ENCODE data around the gene DIO1. TPM values are rescaled to one million over a fixed set of nuclear protein-coding genes. Genes with fewer than 3 reads are reported as not detected.

DIO1 gene
- total RNA-seq, 1 experiment from 2014 or later = not detected

DNA sequence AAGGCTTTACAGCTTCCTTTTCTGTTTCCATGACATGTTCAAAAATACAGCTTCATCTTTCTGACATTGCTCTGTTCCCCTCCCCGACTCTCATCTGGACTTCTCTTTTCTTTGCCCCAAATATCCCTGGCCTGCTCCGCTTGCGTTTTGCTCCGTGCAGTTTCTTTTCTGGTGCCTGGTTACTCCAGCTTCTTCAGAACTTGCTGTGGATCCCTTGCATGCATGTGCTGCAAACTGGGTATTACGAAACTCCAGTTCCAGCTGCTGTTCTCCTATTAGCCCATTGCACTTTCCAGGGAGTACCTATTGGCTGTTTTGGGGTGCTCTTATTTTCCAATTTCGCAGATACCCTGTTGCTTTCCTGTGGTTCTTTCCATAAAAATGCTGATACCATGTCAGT, 46.0 kb upstream of the DIO1 start (continued):
- TF ChIP-seq, protein P1, sequence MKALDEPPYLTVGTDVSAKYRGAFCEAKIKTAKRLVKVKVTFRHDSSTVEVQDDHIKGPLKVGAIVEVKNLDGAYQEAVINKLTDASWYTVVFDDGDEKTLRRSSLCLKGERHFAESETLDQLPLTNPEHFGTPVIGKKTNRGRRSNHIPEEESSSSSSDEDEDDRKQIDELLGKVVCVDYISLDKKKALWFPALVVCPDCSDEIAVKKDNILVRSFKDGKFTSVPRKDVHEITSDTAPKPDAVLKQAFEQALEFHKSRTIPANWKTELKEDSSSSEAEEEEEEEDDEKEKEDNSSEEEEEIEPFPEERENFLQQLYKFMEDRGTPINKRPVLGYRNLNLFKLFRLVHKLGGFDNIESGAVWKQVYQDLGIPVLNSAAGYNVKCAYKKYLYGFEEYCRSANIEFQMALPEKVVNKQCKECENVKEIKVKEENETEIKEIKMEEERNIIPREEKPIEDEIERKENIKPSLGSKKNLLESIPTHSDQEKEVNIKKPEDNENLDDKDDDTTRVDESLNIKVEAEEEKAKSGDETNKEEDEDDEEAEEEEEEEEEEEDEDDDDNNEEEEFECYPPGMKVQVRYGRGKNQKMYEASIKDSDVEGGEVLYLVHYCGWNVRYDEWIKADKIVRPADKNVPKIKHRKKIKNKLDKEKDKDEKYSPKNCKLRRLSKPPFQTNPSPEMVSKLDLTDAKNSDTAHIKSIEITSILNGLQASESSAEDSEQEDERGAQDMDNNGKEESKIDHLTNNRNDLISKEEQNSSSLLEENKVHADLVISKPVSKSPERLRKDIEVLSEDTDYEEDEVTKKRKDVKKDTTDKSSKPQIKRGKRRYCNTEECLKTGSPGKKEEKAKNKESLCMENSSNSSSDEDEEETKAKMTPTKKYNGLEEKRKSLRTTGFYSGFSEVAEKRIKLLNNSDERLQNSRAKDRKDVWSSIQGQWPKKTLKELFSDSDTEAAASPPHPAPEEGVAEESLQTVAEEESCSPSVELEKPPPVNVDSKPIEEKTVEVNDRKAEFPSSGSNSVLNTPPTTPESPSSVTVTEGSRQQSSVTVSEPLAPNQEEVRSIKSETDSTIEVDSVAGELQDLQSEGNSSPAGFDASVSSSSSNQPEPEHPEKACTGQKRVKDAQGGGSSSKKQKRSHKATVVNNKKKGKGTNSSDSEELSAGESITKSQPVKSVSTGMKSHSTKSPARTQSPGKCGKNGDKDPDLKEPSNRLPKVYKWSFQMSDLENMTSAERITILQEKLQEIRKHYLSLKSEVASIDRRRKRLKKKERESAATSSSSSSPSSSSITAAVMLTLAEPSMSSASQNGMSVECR (CRISPR knock-in tag; IDR thresholded peaks at IDR 0.05; ENCODE audit: borderline replicate concordance) = no peak

DNA sequence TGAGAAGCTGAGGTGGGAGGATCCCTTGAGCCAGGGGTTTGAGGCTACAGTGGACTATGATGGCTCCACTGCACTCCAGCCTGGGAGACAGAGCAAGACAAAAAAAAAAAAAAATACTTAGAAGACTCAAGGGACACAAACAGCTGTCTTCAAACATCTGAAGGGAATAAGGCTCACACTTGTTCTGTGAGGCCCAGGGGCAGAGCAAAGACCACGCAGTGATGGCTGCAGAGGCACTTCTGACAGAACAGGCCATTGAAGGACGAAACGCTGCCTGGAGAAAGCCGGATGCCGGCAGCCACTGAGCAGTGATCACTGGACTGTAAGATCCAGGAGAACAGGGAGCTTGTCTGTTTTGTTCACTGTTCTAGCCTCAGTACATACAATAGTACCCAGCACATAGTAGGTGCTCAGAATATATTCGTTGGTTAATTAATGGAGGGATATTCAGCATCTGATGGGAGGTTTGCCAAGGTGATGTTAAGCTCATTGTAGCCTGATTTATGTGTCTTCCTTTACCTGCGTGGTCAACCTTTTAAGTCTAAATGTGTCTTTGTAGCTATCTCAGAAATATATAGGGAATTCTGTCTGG, 43.8 kb upstream of the DIO1 start:
- POLR2A ChIA-PET = no interaction called here
- CTCF ChIA-PET = interaction anchor here (1.2 to 2.2 kb wide), 2 partner anchors 11 to 12 kb away, joined by 4 to 15 read pairs; partner anchors contain the start of gene NDC1
- Mint-ChIP-seq H3K27me3 (ENCODE audit: low read depth) (no peaks in the 10 kb centered on the region; the same call in 1 of the 2 replicates), H3K4me3 (no peak overlapping the region), H3K36me3 (peaks cover 7% of the 10 kb centered on the region; the same call in 1 of the 2 replicates), H3K9me3 (peaks cover 2% of the 10 kb centered on the region; the same call in 1 of the 2 replicates), H3K4me1 (no peaks in the 10 kb centered on the region), H3K27ac (no peak overlapping the region)
- ATAC-seq (no peak), DNase-seq (ENCODE audit: low spot score) (no peak)
- TF ChIP-seq SMAD3 (CRISPR knock-in tag; IDR thresholded peaks at IDR 0.05; ENCODE audit: borderline replicate concordance) = no peak
- TF ChIP-seq, protein P2, sequence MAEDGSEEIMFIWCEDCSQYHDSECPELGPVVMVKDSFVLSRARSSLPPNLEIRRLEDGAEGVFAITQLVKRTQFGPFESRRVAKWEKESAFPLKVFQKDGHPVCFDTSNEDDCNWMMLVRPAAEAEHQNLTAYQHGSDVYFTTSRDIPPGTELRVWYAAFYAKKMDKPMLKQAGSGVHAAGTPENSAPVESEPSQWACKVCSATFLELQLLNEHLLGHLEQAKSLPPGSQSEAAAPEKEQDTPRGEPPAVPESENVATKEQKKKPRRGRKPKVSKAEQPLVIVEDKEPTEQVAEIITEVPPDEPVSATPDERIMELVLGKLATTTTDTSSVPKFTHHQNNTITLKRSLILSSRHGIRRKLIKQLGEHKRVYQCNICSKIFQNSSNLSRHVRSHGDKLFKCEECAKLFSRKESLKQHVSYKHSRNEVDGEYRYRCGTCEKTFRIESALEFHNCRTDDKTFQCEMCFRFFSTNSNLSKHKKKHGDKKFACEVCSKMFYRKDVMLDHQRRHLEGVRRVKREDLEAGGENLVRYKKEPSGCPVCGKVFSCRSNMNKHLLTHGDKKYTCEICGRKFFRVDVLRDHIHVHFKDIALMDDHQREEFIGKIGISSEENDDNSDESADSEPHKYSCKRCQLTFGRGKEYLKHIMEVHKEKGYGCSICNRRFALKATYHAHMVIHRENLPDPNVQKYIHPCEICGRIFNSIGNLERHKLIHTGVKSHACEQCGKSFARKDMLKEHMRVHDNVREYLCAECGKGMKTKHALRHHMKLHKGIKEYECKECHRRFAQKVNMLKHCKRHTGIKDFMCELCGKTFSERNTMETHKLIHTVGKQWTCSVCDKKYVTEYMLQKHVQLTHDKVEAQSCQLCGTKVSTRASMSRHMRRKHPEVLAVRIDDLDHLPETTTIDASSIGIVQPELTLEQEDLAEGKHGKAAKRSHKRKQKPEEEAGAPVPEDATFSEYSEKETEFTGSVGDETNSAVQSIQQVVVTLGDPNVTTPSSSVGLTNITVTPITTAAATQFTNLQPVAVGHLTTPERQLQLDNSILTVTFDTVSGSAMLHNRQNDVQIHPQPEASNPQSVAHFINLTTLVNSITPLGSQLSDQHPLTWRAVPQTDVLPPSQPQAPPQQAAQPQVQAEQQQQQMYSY (CRISPR knock-in tag; IDR thresholded peaks at IDR 0.05) = no peak
- no peak for TF ChIP-seq KAT7 (CRISPR knock-in tag; IDR thresholded peaks at IDR 0.05; ENCODE audit: borderline replicate concordance)
- TF ChIP-seq, protein P3, sequence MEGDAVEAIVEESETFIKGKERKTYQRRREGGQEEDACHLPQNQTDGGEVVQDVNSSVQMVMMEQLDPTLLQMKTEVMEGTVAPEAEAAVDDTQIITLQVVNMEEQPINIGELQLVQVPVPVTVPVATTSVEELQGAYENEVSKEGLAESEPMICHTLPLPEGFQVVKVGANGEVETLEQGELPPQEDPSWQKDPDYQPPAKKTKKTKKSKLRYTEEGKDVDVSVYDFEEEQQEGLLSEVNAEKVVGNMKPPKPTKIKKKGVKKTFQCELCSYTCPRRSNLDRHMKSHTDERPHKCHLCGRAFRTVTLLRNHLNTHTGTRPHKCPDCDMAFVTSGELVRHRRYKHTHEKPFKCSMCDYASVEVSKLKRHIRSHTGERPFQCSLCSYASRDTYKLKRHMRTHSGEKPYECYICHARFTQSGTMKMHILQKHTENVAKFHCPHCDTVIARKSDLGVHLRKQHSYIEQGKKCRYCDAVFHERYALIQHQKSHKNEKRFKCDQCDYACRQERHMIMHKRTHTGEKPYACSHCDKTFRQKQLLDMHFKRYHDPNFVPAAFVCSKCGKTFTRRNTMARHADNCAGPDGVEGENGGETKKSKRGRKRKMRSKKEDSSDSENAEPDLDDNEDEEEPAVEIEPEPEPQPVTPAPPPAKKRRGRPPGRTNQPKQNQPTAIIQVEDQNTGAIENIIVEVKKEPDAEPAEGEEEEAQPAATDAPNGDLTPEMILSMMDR (IDR thresholded peaks at IDR 0.05) = no peak
- TF ChIP-seq, protein P4, sequence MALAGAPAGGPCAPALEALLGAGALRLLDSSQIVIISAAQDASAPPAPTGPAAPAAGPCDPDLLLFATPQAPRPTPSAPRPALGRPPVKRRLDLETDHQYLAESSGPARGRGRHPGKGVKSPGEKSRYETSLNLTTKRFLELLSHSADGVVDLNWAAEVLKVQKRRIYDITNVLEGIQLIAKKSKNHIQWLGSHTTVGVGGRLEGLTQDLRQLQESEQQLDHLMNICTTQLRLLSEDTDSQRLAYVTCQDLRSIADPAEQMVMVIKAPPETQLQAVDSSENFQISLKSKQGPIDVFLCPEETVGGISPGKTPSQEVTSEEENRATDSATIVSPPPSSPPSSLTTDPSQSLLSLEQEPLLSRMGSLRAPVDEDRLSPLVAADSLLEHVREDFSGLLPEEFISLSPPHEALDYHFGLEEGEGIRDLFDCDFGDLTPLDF (CRISPR knock-in tag; IDR thresholded peaks at IDR 0.05) = no peak
- no peak for TF ChIP-seq HMGA2 (CRISPR knock-in tag; IDR thresholded peaks at IDR 0.05)
- TF ChIP-seq GTF2I (CRISPR knock-in tag; conservative IDR thresholded peaks at IDR 0.05) = no peak
- TF ChIP-seq, protein P5, sequence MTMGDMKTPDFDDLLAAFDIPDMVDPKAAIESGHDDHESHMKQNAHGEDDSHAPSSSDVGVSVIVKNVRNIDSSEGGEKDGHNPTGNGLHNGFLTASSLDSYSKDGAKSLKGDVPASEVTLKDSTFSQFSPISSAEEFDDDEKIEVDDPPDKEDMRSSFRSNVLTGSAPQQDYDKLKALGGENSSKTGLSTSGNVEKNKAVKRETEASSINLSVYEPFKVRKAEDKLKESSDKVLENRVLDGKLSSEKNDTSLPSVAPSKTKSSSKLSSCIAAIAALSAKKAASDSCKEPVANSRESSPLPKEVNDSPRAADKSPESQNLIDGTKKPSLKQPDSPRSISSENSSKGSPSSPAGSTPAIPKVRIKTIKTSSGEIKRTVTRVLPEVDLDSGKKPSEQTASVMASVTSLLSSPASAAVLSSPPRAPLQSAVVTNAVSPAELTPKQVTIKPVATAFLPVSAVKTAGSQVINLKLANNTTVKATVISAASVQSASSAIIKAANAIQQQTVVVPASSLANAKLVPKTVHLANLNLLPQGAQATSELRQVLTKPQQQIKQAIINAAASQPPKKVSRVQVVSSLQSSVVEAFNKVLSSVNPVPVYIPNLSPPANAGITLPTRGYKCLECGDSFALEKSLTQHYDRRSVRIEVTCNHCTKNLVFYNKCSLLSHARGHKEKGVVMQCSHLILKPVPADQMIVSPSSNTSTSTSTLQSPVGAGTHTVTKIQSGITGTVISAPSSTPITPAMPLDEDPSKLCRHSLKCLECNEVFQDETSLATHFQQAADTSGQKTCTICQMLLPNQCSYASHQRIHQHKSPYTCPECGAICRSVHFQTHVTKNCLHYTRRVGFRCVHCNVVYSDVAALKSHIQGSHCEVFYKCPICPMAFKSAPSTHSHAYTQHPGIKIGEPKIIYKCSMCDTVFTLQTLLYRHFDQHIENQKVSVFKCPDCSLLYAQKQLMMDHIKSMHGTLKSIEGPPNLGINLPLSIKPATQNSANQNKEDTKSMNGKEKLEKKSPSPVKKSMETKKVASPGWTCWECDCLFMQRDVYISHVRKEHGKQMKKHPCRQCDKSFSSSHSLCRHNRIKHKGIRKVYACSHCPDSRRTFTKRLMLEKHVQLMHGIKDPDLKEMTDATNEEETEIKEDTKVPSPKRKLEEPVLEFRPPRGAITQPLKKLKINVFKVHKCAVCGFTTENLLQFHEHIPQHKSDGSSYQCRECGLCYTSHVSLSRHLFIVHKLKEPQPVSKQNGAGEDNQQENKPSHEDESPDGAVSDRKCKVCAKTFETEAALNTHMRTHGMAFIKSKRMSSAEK (CRISPR knock-in tag; IDR thresholded peaks at IDR 0.05; ENCODE audit: borderline replicate concordance) = no peak
- no peak for TF ChIP-seq ETV6 (CRISPR knock-in tag; IDR thresholded peaks at IDR 0.05)
- no peak for TF ChIP-seq ELF4 (CRISPR knock-in tag; IDR thresholded peaks at IDR 0.05; ENCODE audit: low read depth)
- TF ChIP-seq, protein P6, sequence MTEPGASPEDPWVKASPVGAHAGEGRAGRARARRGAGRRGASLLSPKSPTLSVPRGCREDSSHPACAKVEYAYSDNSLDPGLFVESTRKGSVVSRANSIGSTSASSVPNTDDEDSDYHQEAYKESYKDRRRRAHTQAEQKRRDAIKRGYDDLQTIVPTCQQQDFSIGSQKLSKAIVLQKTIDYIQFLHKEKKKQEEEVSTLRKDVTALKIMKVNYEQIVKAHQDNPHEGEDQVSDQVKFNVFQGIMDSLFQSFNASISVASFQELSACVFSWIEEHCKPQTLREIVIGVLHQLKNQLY (CRISPR knock-in tag; IDR thresholded peaks at IDR 0.05) = no peak
- no peak for TF ChIP-seq CBFB (CRISPR knock-in tag; IDR thresholded peaks at IDR 0.05; ENCODE audit: low read depth)
- TF ChIP-seq, protein P7, sequence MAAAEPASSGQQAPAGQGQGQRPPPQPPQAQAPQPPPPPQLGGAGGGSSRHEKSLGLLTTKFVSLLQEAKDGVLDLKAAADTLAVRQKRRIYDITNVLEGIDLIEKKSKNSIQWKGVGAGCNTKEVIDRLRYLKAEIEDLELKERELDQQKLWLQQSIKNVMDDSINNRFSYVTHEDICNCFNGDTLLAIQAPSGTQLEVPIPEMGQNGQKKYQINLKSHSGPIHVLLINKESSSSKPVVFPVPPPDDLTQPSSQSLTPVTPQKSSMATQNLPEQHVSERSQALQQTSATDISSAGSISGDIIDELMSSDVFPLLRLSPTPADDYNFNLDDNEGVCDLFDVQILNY (CRISPR knock-in tag; IDR thresholded peaks at IDR 0.05) = no peak
- TF ChIP-seq NFATC4 (CRISPR knock-in tag; IDR thresholded peaks at IDR 0.05) = no peak
- TF ChIP-seq ZBTB21 (CRISPR knock-in tag; IDR thresholded peaks at IDR 0.05; ENCODE audit: borderline replicate concordance) = no peak
- TF ChIP-seq FOXK1 (CRISPR knock-in tag; IDR thresholded peaks at IDR 0.05) = no peak
- no peak for TF ChIP-seq ZNF396 (CRISPR knock-in tag; IDR thresholded peaks at IDR 0.05; ENCODE audit: borderline replicate concordance)
- no peak for TF ChIP-seq TEAD4 (CRISPR knock-in tag; IDR thresholded peaks at IDR 0.05)
